Activated CD4-positive, CD25-positive, alpha-beta regulatory T cell (primary cell): ENCODE results near the gene OR1E2.
A peak's percentile ranks its signal among the peaks of the same experiment; 100 is the strongest.
"Not testable (repeated sequence)": the region's sequence is repeated elsewhere in the genome, so short reads cannot be mapped to it uniquely, and the experiment has no call there.

Experiments
- DNase-seq, 4 experiments: peaks; one replicate each; lab custom pipeline; 2025; lab: John Stamatoyannopoulos, UW

The OR1E2 gene

GRCh38 chr17:3397801-3398200 lies 35.8 kb downstream of the OR1E2 start:
- not testable (repeated sequence) for DNase-seq

GRCh38 chr17:3389791-3390190 lies 43.9 kb downstream of the OR1E2 start:
- no peak for DNase-seq

GRCh38 chr17:3385869-3386816 lies 47.5 kb downstream of the OR1E2 start, which contains the start of gene OR3A2:
TSS of gene OR3A2 (minus strand) at chr17:3386308.
- DNase-seq = peak in 2 of 4 experiments; percentile 10 to 19
